Epithelial cell of proximal tubule (primary cell): Measurements from ENCODE around the gene U2AF2. TPM values are rescaled to one million over a fixed set of nuclear protein-coding genes. Genes with fewer than 3 reads are reported as not detected.

Experiments used
- DNase-seq: peaks from one replicate; pipeline ENCODE4 v3.0.0-alpha.2; 2011; ENCODE audit warnings: low read depth
- H3K4me3 ChIP-seq: 2 replicates; pipeline ENCODE4 v1.5.1; 2011; ENCODE audit warnings: low read depth, mild to moderate bottlenecking, low read length
- total RNA-seq: library from RNA; depleted of rRNA; stranded (reverse); fragments of >200 nt; gene quantifications from 2 replicates; pipeline ENCODE4 v1.2.3, GENCODE V29; 2015
- TF ChIP-seq, protein P1 (sequence below): conservative IDR thresholded peaks from 2 replicates; pipeline ENCODE4 v1.5.1; 2012; ENCODE audit warnings: low read depth, mild to moderate bottlenecking, low read length

The U2AF2 gene
- 142 and 205 TPM in 2 replicates for total RNA-seq

DNA sequence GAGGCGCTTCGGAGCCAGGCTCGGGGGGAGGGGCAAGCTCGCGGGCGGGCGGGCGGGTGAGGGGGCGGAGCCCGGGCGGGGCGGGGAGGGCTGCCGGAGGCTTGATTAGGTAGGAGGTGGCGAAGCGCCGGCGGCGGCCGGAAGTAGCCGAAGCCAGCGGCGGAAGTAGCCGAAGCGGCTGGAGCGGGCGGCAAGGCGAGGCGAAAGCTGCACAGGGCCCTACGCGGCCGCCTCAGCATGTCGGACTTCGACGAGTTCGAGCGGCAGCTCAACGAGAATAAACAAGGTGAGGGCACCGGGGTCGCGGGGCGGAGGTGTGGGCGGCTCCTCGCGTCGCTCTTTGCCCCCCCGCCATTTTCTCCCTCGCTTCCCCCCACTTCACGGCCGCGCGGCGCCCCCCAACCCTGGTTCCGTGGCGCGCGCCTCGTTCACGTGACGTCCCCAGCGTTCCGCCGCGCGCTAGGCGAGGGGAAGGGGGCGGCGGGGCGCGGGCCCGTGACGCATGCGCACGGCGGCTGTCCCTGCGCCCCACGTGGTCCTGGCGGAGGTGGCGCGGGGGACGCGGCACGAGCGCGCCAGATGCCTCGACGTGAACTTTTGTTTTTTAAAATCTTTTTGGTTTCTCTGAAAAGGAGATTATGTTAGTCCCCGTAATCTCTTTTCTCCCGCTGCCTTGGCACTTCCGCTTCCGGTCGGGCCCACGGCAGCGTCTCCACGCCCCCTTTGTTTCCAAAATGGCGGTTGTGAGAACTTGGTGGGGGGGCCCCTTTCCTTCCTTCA is at the start of gene U2AF2:
TSS of gene U2AF2 (plus strand) at position 168 of the 780 bp plus-strand sequence. CDS start at position 238, 70 bp downstream.
- TF ChIP-seq, protein P1, sequence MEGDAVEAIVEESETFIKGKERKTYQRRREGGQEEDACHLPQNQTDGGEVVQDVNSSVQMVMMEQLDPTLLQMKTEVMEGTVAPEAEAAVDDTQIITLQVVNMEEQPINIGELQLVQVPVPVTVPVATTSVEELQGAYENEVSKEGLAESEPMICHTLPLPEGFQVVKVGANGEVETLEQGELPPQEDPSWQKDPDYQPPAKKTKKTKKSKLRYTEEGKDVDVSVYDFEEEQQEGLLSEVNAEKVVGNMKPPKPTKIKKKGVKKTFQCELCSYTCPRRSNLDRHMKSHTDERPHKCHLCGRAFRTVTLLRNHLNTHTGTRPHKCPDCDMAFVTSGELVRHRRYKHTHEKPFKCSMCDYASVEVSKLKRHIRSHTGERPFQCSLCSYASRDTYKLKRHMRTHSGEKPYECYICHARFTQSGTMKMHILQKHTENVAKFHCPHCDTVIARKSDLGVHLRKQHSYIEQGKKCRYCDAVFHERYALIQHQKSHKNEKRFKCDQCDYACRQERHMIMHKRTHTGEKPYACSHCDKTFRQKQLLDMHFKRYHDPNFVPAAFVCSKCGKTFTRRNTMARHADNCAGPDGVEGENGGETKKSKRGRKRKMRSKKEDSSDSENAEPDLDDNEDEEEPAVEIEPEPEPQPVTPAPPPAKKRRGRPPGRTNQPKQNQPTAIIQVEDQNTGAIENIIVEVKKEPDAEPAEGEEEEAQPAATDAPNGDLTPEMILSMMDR = no peak
- DNase-seq = no peak
- peak within 1 kb of the TSS; percentile 87 for H3K4me3 ChIP-seq

- H3K4me3 ChIP-seq = peak overlapping the region; percentile 86
- DNase-seq = no peak
- TF ChIP-seq, protein P1 = no peak
Measured at GRCh38 chr19:55605207-55605636, 49.6 kb upstream of the U2AF2 start.

- TF ChIP-seq, protein P1 = peak; percentile 88
- DNase-seq = no peak
- peak within 1 kb of the TSS; percentile 86 for H3K4me3 ChIP-seq
Measured at GRCh38 chr19:55605637-55606470, 49.0 kb upstream of the U2AF2 start, which contains the start of gene ZNF865. ZNF865 (plus strand) TSS chr19:55605647; CDS start chr19:55613619, 7,972 bp downstream.

DNA sequence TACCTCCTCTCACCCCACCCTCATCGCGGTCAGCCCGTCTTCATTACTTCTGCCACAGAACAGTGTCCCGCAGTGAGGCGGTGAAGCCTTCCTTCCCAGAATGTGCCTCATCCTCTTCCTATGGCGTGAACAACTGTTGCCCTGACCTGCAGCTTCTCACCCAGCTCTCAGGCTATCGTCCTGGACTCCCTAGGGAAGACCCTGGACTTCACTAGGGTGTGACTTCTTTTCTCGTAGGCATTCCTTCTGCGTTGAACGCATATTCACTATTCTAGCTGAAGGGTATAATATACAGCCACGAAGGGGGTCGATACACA is 48.4 kb upstream of the U2AF2 start:
- DNase-seq = no peak
- H3K4me3 ChIP-seq = peak overlapping the region; percentile 86
- TF ChIP-seq, protein P1 = no peak

GRCh38 chr19:55606817-55607216 is 48.0 kb upstream of the U2AF2 start:
- peak overlapping the region; percentile 86 for H3K4me3 ChIP-seq
- DNase-seq = no peak
- TF ChIP-seq, protein P1 = no peak

DNA sequence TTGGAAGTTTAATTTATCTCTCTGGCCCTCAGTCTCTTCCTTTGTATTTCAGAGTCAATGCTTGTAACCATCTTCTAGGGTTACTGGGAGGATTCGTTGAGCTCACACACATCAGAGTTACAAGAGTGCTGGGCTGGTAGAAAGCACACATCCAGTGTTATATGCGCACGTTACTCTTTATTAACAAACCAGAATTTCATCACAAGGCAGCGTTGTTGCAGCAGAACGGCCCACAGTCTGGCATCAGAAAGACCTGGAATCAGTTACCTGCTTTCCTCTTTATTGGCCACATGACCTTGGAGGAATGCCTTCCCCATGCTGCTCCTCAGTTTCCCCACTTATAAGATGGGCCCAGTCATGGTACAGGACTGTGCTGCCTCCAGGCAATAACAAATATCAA is 45.5 kb upstream of the U2AF2 start:
- TF ChIP-seq, protein P1 = no peak
- H3K4me3 ChIP-seq = no peak overlapping the region
- no peak for DNase-seq
